OCI-LY7 (cell line): ENCODE data around the gene JPH3.

Source experiments
- EZH2phosphoT487 ChIP-seq: fragments of 200-600 bp; sonication (generic); IDR thresholded peaks from 2 replicates; pipeline ENCODE4 v1.6.1; 2018; ENCODE audit warnings: low read depth, borderline replicate concordance, mild to moderate bottlenecking, mixed run types, antibody characterized with exemption, low read length, moderate library complexity, mixed read lengths
- TF ChIP-seq, protein P1 (sequence below): fragments of 200-600 bp; sonication (generic); conservative IDR thresholded peaks from 2 replicates; pipeline ENCODE4 v1.5.1; 2014; ENCODE audit warnings: mild to moderate bottlenecking, antibody characterized with exemption, low read length, moderate library complexity, mixed read lengths

GRCh38 chr16:87554754-87555427 is 47.4 kb upstream of the JPH3 start:
- TF ChIP-seq EZH2phosphoT487, result no peak
- TF ChIP-seq, protein P1, sequence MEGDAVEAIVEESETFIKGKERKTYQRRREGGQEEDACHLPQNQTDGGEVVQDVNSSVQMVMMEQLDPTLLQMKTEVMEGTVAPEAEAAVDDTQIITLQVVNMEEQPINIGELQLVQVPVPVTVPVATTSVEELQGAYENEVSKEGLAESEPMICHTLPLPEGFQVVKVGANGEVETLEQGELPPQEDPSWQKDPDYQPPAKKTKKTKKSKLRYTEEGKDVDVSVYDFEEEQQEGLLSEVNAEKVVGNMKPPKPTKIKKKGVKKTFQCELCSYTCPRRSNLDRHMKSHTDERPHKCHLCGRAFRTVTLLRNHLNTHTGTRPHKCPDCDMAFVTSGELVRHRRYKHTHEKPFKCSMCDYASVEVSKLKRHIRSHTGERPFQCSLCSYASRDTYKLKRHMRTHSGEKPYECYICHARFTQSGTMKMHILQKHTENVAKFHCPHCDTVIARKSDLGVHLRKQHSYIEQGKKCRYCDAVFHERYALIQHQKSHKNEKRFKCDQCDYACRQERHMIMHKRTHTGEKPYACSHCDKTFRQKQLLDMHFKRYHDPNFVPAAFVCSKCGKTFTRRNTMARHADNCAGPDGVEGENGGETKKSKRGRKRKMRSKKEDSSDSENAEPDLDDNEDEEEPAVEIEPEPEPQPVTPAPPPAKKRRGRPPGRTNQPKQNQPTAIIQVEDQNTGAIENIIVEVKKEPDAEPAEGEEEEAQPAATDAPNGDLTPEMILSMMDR, result no peak
